GM12878 (cell line): ENCODE data around the gene TAMALIN. TPM values are rescaled to one million over a fixed set of nuclear protein-coding genes. Genes with fewer than 3 reads are reported as not detected.

ENCODE experiments used
- ATAC-seq: fragments of 200-7000 bp; cut with Tn5 transposase; 3 replicates; pipeline ENCODE4 v1.9.1; 2020; ENCODE audit warnings: mild to moderate bottlenecking, moderate library complexity
- BruUV-seq: library from RNA; stranded (reverse); fragments of 400-500 nt; replicated peaks from 2 replicates; lab custom pipeline; 2021; lab: Mats Ljungman, UMichigan
- CTCF ChIA-PET: fragments of 300-600 bp; sonication (Branson Sonifier 250); formaldehyde crosslinking; extraction: SDS; loops from one replicate; lab custom pipeline; 2021; ENCODE audit warnings: inconsistent platforms; lab: Yijun Ruan, JAX
- POLR2A ChIA-PET: fragments of 350-600 bp; formaldehyde crosslinking; extraction: SDS; loops from one replicate; lab custom pipeline; 2021; ENCODE audit warnings: inconsistent platforms; lab: Charles Lee
- RAD21 ChIA-PET: fragments of 300-600 bp; sonication (Branson Sonifier 250); formaldehyde crosslinking; loops from one replicate; lab custom pipeline; 2023; ENCODE audit warnings: antibody characterized with exemption; ENCODE audit not compliant: unreplicated experiment; lab: Charles Lee
- SMC1A ChIA-PET: fragments of 300-600 bp; sonication (Branson Sonifier 250); formaldehyde crosslinking; loops from one replicate; lab custom pipeline; 2023; ENCODE audit not compliant: unreplicated experiment, uncharacterized antibody; lab: Charles Lee
- DNase-seq: peaks from one replicate; pipeline ENCODE4 v3.0.0-alpha.2; 2011; ENCODE audit warnings: low read depth, low spot score
- FAIRE-seq: peaks from 3 replicates; lab custom pipeline; 2011; peaks lifted over from hg19 to GRCh38; lab: Jason Lieb, UNC
- H2AFZ ChIP-seq: 2 replicates; pipeline ENCODE4 v1.6.0; 2011; ENCODE audit warnings: low read depth, low read length, control low read depth; ENCODE audit not compliant: control insufficient read depth
- H3K27ac ChIP-seq: 2 replicates; pipeline ENCODE4 v1.5.1; 2011; ENCODE audit warnings: control low read depth; ENCODE audit not compliant: control insufficient read depth, insufficient read depth
- H3K27me3 ChIP-seq, 2 experiments: replicated peaks in 1 of 2; 2 replicates each; pipeline versions ENCODE4 v1.6.0 to v1.6.1; 2011; ENCODE audit warnings: low read length in 1 of 2; ENCODE audit not compliant: control insufficient read depth in 2 of 2, insufficient read depth in 2 of 2
- H3K36me3 ChIP-seq, 2 experiments: 2 replicates each; pipeline ENCODE4 v1.5.1; 2011; ENCODE audit warnings: low read length in 1 of 2; ENCODE audit not compliant: control insufficient read depth in 2 of 2, insufficient read depth in 2 of 2
- H3K4me1 ChIP-seq: 2 replicates; pipeline ENCODE4 v1.6.1; 2011; ENCODE audit warnings: mild to moderate bottlenecking, low read length, moderate library complexity, mixed read lengths; ENCODE audit not compliant: control insufficient read depth, insufficient read depth
- H3K4me2 ChIP-seq: 2 replicates; pipeline ENCODE4 v1.6.0; 2011; ENCODE audit warnings: control low read depth; ENCODE audit not compliant: control insufficient read depth, insufficient read depth
- H3K4me3 ChIP-seq: fragments of 200-600 bp; sonication (generic); 2 replicates; pipeline ENCODE4 v1.5.1; 2016
- H3K79me2 ChIP-seq: 2 replicates; pipeline ENCODE4 v1.6.0; 2011; ENCODE audit warnings: low read length; ENCODE audit not compliant: control insufficient read depth, insufficient read depth
- H3K9ac ChIP-seq: 2 replicates; pipeline ENCODE4 v1.8.0; 2011; ENCODE audit warnings: low read length, control low read depth, mixed read lengths; ENCODE audit not compliant: control insufficient read depth, insufficient read depth
- H3K9me3 ChIP-seq: replicated peaks from 3 replicates; pipeline ENCODE4 v1.5.1; 2011; ENCODE audit warnings: mild to moderate bottlenecking, low read length; ENCODE audit not compliant: control insufficient read depth, insufficient read depth
- H4K20me1 ChIP-seq: 2 replicates; pipeline ENCODE4 v1.6.0; 2011; ENCODE audit not compliant: control insufficient read depth, insufficient read depth
- CHD2 ChIP-seq: IDR thresholded peaks from 2 replicates; pipeline ENCODE4 v1.6.1; 2011; ENCODE audit warnings: low read depth, low read length, improper control_type of control experiment, borderline replicate concordance
- KAT2A ChIP-seq: conservative IDR thresholded peaks from 2 replicates; pipeline ENCODE4 v1.6.1; 2011; ENCODE audit warnings: low read depth, low read length; ENCODE audit not compliant: control insufficient read depth
- KDM1A ChIP-seq: fragments of 200-600 bp; sonication (generic); IDR thresholded peaks from 2 replicates; pipeline ENCODE4 v1.6.1; 2016; ENCODE audit warnings: borderline replicate concordance
- NFIC ChIP-seq: IDR thresholded peaks from 2 replicates; pipeline ENCODE4 v1.6.1; 2012; ENCODE audit warnings: low read depth, mild to moderate bottlenecking, inconsistent platforms, low read length, moderate library complexity
- NFYB ChIP-seq: IDR thresholded peaks from 2 replicates; pipeline ENCODE4 v1.6.1; 2011; ENCODE audit warnings: low read depth, mild to moderate bottlenecking, low read length, improper control_type of control experiment, moderate library complexity; ENCODE audit not compliant: insufficient read depth
- NR2C2 ChIP-seq: IDR thresholded peaks from 2 replicates; pipeline ENCODE4 v1.6.1; 2011; ENCODE audit warnings: borderline replicate concordance, low read depth; ENCODE audit not compliant: control insufficient read depth, insufficient read length
- SRF ChIP-seq, 2 experiments: IDR thresholded peaks; 2 replicates each; pipeline ENCODE4 v1.6.1; 2011; ENCODE audit warnings: low read depth in 2 of 2, low read length in 2 of 2, mild to moderate bottlenecking in 1 of 2, moderate library complexity in 1 of 2
- SUPT20H ChIP-seq: IDR thresholded peaks from 2 replicates; pipeline ENCODE4 v1.6.1; 2011; ENCODE audit warnings: low read depth, mild to moderate bottlenecking, low read length, moderate library complexity, borderline replicate concordance; ENCODE audit not compliant: control insufficient read depth
- SUZ12 ChIP-seq: fragments of 200-600 bp; sonication (generic); IDR thresholded peaks from one replicate; pipeline ENCODE4 v1.6.1; 2018; ENCODE audit warnings: antibody characterized with exemption, mild to moderate bottlenecking; ENCODE audit not compliant: unreplicated experiment
- ZNF687 ChIP-seq: fragments of 450-650 bp; IDR thresholded peaks from 2 replicates; pipeline ENCODE4 v1.6.1; 2017; ENCODE audit warnings: mild to moderate bottlenecking, moderate library complexity
- WGBS: methylation state at CpG from one replicate; pipeline ENCODE4 v1.1.6; 2016; ENCODE audit warnings: low lambda C conversion rate; ENCODE audit not compliant: insufficient replicate concordance, insufficient coverage; ENCODE audit errors: missing lambda C conversion rate; 5-methylcytosine and 5-hydroxymethylcytosine counted together
- in situ Hi-C: fragments of 300-500 bp; cut with MboI; formaldehyde crosslinking; loops from 9 replicates; pipeline ENCODE4 v1.14.3; 2018; ENCODE audit warnings: mixed read lengths
- intact Hi-C: fragments of 100-400 bp; cut with micrococcal nuclease; formaldehyde crosslinking; loops from one replicate; pipeline ENCODE4 v1.14.2; 2022; ENCODE audit not compliant: unreplicated experiment
- polyA plus RNA-seq, 11 experiments: library from polyadenylated mRNA; depleted of rRNA in 4 of 11; unstranded in 6 of 11; stranded (reverse) in 5 of 11; fragments of >200 nt; fragmentation: Nextera tagmentation in 4 of 11; fragmentation: Illumina TruSeq in 1 of 11; extraction: Ambion mirVana in 4 of 11; extraction: Trizol in 1 of 11; gene quantifications; 1 replicate in 1 of 11; 2 replicates in 10 of 11; pipeline versions ENCODE4 v1.2.1 to v1.2.3, GENCODE V29; 2011 to 2016; ENCODE audit warnings: inconsistent platforms in 2 of 11, missing spikeins in 2 of 11, low read depth in 1 of 11
- total RNA-seq, 4 experiments: library from RNA; depleted of rRNA in 3 of 4; stranded (reverse); fragments of >200 nt in 3 of 4; fragmentation: Illumina TruSeq in 1 of 4; extraction: Trizol in 1 of 4; gene quantifications; 2 replicates each; pipeline versions ENCODE4 v1.2.1 to v1.2.3, GENCODE V29; 2013 to 2021
- TF ChIP-seq, protein P1 (sequence below): fragments of 450-650 bp; formaldehyde crosslinking; IDR thresholded peaks from 2 replicates; pipeline ENCODE4 v1.4.0; 2020; ENCODE audit warnings: mild to moderate bottlenecking, moderate library complexity

Gene TAMALIN
- total and polyA plus RNA-seq, 10 of the 15 experiments (the other 5 are each of a cell fraction or from before 2014, with no cell fraction given) = 0.09 to 0.58 (median 0.19) TPM; not detected in 4

DNA sequence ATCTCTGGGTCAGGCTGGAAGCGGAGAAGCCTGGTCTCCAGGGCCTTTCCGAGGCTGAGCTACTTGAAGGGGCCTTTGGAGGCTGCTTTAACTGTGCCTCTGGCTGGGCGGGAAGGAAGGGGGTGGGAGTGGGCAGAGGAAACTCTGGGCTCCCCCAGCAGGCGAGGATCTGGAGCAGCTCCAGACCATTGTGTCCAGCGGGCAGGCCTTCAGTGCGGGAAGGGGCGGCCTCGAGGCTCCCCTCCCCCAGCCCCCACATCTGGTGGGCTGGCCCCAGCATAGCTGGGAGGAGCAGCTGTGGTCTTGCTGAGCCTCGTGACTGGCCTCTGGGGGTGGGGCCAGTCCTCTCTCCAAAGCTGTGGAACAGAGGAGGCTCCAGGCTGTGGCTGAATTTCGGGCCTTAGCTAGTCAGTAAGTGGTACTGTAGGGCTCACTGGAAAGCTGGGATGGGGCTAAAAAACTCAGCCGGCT, 3.4 kb downstream of the TAMALIN start (continued):
- TF ChIP-seq NFYB (no peak), SRF (IDR thresholded peaks at IDR 0.05; ENCODE audit: low read depth in 2 of 2, low read length in 2 of 2) (no peak)

GRCh38 chr12:52010692-52011601, 4.2 kb downstream of the TAMALIN start:
- SMC1A ChIA-PET = interaction anchor here (2.4 kb wide), 1 partner anchor 11 kb away, joined by 10 read pairs; no protein-coding TSS in a partner anchor
- no peak overlapping the region for H3K4me2 ChIP-seq
- H3K9ac ChIP-seq = no peak overlapping the region
- H3K79me2 ChIP-seq = no peaks in the 10 kb centered on the region
- DNase-seq (no peak), ATAC-seq (no peak), FAIRE-seq (no peak)
- POLR2A ChIA-PET = interaction anchor here (0.6 to 1.9 kb wide), 2 partner anchors 9 to 569 kb away, joined by 4 to 5 read pairs; no protein-coding TSS in a partner anchor
- no TSS peak for BruUV-seq
- CTCF ChIA-PET = interaction anchor here (1.5 to 11.3 kb wide), 3 partner anchors 12 to 110 kb away, joined by 3 to 412 read pairs (median 5); no protein-coding TSS in a partner anchor
- intact Hi-C loops = no loop called here
- no peaks in the 10 kb centered on the region for H4K20me1 ChIP-seq
- no peak overlapping the region for H3K4me3 ChIP-seq
- H3K27me3 ChIP-seq = peaks cover 8 to 13% of the 10 kb centered on the region in 2 experiments; a peak in 3 of 4 replicates
- 30% methylated on average over 8 of the region's 8 CpGs for WGBS
- in situ Hi-C loops = no loop called here
- RAD21 ChIA-PET = interaction anchor here (0.5 to 2.1 kb wide), 3 partner anchors 11 to 110 kb away, joined by 5 to 10 read pairs (median 5); no protein-coding TSS in a partner anchor
- H3K27ac ChIP-seq = no peak overlapping the region
- H3K9me3 ChIP-seq = no peaks in the 10 kb centered on the region
- H3K4me1 ChIP-seq = peaks cover 5% of the 10 kb centered on the region
- no peak overlapping the region for H2AFZ ChIP-seq
- no peaks in the 10 kb centered on the region for H3K36me3 ChIP-seq
- TF ChIP-seq SUZ12 = no peak
- no peak for TF ChIP-seq NR2C2
- TF ChIP-seq NFIC = no peak
- TF ChIP-seq SUPT20H = no peak
- TF ChIP-seq, protein P1, sequence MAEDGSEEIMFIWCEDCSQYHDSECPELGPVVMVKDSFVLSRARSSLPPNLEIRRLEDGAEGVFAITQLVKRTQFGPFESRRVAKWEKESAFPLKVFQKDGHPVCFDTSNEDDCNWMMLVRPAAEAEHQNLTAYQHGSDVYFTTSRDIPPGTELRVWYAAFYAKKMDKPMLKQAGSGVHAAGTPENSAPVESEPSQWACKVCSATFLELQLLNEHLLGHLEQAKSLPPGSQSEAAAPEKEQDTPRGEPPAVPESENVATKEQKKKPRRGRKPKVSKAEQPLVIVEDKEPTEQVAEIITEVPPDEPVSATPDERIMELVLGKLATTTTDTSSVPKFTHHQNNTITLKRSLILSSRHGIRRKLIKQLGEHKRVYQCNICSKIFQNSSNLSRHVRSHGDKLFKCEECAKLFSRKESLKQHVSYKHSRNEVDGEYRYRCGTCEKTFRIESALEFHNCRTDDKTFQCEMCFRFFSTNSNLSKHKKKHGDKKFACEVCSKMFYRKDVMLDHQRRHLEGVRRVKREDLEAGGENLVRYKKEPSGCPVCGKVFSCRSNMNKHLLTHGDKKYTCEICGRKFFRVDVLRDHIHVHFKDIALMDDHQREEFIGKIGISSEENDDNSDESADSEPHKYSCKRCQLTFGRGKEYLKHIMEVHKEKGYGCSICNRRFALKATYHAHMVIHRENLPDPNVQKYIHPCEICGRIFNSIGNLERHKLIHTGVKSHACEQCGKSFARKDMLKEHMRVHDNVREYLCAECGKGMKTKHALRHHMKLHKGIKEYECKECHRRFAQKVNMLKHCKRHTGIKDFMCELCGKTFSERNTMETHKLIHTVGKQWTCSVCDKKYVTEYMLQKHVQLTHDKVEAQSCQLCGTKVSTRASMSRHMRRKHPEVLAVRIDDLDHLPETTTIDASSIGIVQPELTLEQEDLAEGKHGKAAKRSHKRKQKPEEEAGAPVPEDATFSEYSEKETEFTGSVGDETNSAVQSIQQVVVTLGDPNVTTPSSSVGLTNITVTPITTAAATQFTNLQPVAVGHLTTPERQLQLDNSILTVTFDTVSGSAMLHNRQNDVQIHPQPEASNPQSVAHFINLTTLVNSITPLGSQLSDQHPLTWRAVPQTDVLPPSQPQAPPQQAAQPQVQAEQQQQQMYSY (CRISPR knock-in tag) = no peak
- TF ChIP-seq CHD2 = no peak
- no peak for TF ChIP-seq KDM1A
- TF ChIP-seq ZNF687 = no peak
- no peak for TF ChIP-seq KAT2A
